GM12875 (cell line): ENCODE results near the gene RBM38.
"Not testable (repeated sequence)": the region's sequence is repeated elsewhere in the genome, so short reads cannot be mapped to it uniquely, and the experiment has no call there.

Source experiments
- H3K4me3 ChIP-seq: one replicate; pipeline ENCODE4 v1.5.1; 2011; ENCODE audit warnings: low read depth, low read length, control low read depth
- CTCF ChIP-seq: IDR thresholded peaks from 2 replicates; pipeline ENCODE4 v1.5.1; 2011; ENCODE audit warnings: low read depth, mild to moderate bottlenecking, control low read depth, inconsistent platforms, low read length, moderate library complexity, borderline replicate concordance; ENCODE audit not compliant: insufficient read depth

Gene RBM38

GRCh38 chr20:57417051-57417689 lies 26.0 kb downstream of the RBM38 start:
- no peak for TF ChIP-seq CTCF
- H3K4me3 ChIP-seq: no peak overlapping the region

- no peak for TF ChIP-seq CTCF
Measured at GRCh38 chr20:57417830-57418780, 26.9 kb downstream of the RBM38 start.

GRCh38 chr20:57419479-57419878 lies 28.3 kb downstream of the RBM38 start:
- H3K4me3 ChIP-seq: not testable (repeated sequence)

More at GRCh38 chr20:57417830-57418780, 26.9 kb downstream of the RBM38 start:
- H3K4me3 ChIP-seq: no peak overlapping the region

GRCh38 chr20:57420571-57421252 lies 29.5 kb downstream of the RBM38 start:
- H3K4me3 ChIP-seq: no peak overlapping the region
- no peak for TF ChIP-seq CTCF

GRCh38 chr20:57421253-57422220 lies 30.3 kb downstream of the RBM38 start:
- TF ChIP-seq CTCF: no peak
- no peak overlapping the region for H3K4me3 ChIP-seq

- TF ChIP-seq CTCF: no peak
Measured at GRCh38 chr20:57422254-57422653, 31.1 kb downstream of the RBM38 start.

More at GRCh38 chr20:57422254-57422653, 31.1 kb downstream of the RBM38 start:
- H3K4me3 ChIP-seq: no peak overlapping the region
